ENCODE data around the gene PABPN1L. TPM values are rescaled to one million over a fixed set of nuclear protein-coding genes. Genes with fewer than 3 reads are reported as not detected.

The PABPN1L gene
- total and polyA plus RNA-seq, 9 donors: 0.25 TPM; not detected in 8

DNA sequence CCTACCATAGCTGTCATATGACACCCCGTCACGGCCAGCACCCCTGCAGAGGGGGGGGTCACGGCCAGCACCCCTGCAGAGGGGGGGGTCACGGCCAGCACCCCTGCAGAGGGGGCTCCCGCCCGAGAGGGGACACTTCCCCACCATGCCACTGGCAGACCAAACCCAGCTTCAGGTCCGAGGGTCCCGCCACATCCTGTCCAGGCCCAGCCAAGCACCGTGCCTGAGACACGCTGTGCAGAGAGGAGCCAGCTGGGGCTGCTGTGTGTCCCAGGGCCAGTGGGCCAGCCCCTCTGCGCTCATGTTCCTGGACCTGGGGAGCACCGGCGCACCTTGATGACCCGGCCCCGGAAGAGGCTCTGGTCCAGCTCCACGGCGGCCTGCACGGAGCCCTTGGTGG lies 1.9 kb downstream of the PABPN1L start:
- intact Hi-C loops (cut with DNase I): loop anchor here in 1 of 4 donors (10.0 kb wide), 1 partner anchor 120 kb away; no protein-coding TSS in a partner anchor
- no peaks in the 10 kb centered on the region for H3K4me1 ChIP-seq (ENCODE audit: insufficient read depth)
- no peaks in the 10 kb centered on the region for H3K27me3 ChIP-seq
- 57 to 77% (median 69%) methylated on average over 17 to 18 of the region's 18 CpGs for WGBS, 3 donors
- no peak for DNase-seq
- TF ChIP-seq POLR2A (IDR thresholded peaks at IDR 0.05): no peak
- no peak for TF ChIP-seq EP300 (IDR thresholded peaks at IDR 0.05)
- TF ChIP-seq, protein P1, sequence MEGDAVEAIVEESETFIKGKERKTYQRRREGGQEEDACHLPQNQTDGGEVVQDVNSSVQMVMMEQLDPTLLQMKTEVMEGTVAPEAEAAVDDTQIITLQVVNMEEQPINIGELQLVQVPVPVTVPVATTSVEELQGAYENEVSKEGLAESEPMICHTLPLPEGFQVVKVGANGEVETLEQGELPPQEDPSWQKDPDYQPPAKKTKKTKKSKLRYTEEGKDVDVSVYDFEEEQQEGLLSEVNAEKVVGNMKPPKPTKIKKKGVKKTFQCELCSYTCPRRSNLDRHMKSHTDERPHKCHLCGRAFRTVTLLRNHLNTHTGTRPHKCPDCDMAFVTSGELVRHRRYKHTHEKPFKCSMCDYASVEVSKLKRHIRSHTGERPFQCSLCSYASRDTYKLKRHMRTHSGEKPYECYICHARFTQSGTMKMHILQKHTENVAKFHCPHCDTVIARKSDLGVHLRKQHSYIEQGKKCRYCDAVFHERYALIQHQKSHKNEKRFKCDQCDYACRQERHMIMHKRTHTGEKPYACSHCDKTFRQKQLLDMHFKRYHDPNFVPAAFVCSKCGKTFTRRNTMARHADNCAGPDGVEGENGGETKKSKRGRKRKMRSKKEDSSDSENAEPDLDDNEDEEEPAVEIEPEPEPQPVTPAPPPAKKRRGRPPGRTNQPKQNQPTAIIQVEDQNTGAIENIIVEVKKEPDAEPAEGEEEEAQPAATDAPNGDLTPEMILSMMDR (IDR thresholded peaks at IDR 0.05): no peak
- no peak overlapping the region for H3K27ac ChIP-seq
- no peaks in the 10 kb centered on the region for H3K9me3 ChIP-seq
- no peak overlapping the region for H3K4me3 ChIP-seq
- no peaks in the 10 kb centered on the region for H3K36me3 ChIP-seq

- H3K36me3 ChIP-seq: no peaks in the 10 kb centered on the region
- WGBS, 3 donors: 54 to 74% (median 67%) methylated on average over 12 to 15 of the region's 15 CpGs
- no peak for TF ChIP-seq EP300 (IDR thresholded peaks at IDR 0.05)
- TF ChIP-seq, protein P1 (IDR thresholded peaks at IDR 0.05): no peak
- no peak for TF ChIP-seq POLR2A (IDR thresholded peaks at IDR 0.05)
- no peaks in the 10 kb centered on the region for H3K4me1 ChIP-seq (ENCODE audit: insufficient read depth)
- H3K27me3 ChIP-seq: no peaks in the 10 kb centered on the region
- no peak overlapping the region for H3K4me3 ChIP-seq
- no peak for DNase-seq
- H3K27ac ChIP-seq: no peak overlapping the region
- intact Hi-C loops (cut with DNase I): loop anchor here in 1 of 4 donors (10.0 kb wide), 1 partner anchor 119 kb away; no protein-coding TSS in a partner anchor
- no peaks in the 10 kb centered on the region for H3K9me3 ChIP-seq
Observed at GRCh38 chr16:88864099-88864498, 2.4 kb downstream of the PABPN1L start.

- Histone ChIP-seq H3K9me3 (no peaks in the 10 kb centered on the region), H3K4me1 (ENCODE audit: insufficient read depth) (no peaks in the 10 kb centered on the region), H3K27me3 (no peaks in the 10 kb centered on the region), H3K36me3 (no peaks in the 10 kb centered on the region), H3K4me3 (no peak overlapping the region), H3K27ac (no peak overlapping the region)
- TF ChIP-seq, protein P1 (IDR thresholded peaks at IDR 0.05): no peak
- TF ChIP-seq POLR2A (IDR thresholded peaks at IDR 0.05) (no peak), EP300 (IDR thresholded peaks at IDR 0.05) (no peak)
- DNase-seq: no peak
- WGBS, 3 donors: 64 to 82% (median 78%) methylated on average over 13 of the region's 13 CpGs
- intact Hi-C loops (cut with DNase I): loop anchor here in 1 of 4 donors (10.0 kb wide), 1 partner anchor 119 kb away; no protein-coding TSS in a partner anchor
Observed at GRCh38 chr16:88863426-88863825, 3.0 kb downstream of the PABPN1L start.

DNA sequence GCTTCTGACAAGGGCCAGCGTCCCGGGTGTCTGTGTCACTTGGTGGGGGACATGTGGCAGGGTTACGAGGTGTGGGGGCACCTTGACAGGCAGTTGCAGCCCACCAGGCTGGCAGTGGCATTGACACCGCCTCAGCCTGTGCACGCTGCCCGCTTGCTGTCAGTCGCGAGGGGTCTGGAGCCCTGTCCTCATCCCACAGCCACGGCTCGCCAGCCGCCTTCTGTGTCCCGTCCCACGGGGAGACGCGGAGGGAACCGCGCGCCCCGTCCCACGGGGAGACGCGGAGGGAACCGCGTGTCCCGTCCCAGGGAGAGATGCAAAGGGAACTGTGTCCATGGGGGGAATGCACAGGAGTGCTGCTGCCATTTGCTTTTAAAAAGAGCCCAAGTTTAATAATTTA lies 3.5 kb downstream of the PABPN1L start:
- H3K4me3 ChIP-seq: no peak overlapping the region
- H3K27me3 ChIP-seq: no peaks in the 10 kb centered on the region
- TF ChIP-seq EP300 (IDR thresholded peaks at IDR 0.05) (no peak), POLR2A (IDR thresholded peaks at IDR 0.05) (no peak)
- TF ChIP-seq, protein P1 (IDR thresholded peaks at IDR 0.05): no peak
- 87 to 93% (median 89%) methylated on average over 25 of the region's 25 CpGs for WGBS, 3 donors
- H3K9me3 ChIP-seq: no peaks in the 10 kb centered on the region
- no peaks in the 10 kb centered on the region for H3K36me3 ChIP-seq
- no peak overlapping the region for H3K27ac ChIP-seq
- DNase-seq: no peak
- H3K4me1 ChIP-seq (ENCODE audit: insufficient read depth): peaks cover under 1% of the 10 kb centered on the region
- intact Hi-C loops (cut with DNase I): loop anchor here in 1 of 4 donors (10.0 kb wide), 1 partner anchor 118 kb away; no protein-coding TSS in a partner anchor

Measured in ovary (tissue), 9 donors.